Motor neuron (in vitro differentiated cells): ENCODE data around the gene RNF214. TPM values are rescaled to one million over a fixed set of nuclear protein-coding genes. Genes with fewer than 3 reads are reported as not detected.

Experiments used
- ATAC-seq, 8 experiments: fragments of 200-7000 bp; cut with Tn5 transposase; replicated peaks in 6 of 8; 2 replicates each; pipeline ENCODE4 v1.8.0; 2021; ENCODE audit warnings: mild to moderate bottlenecking in 8 of 8, moderate library complexity in 8 of 8
- H3K27ac ChIP-seq, 2 donors: fragments of 250-450 bp; sonication (Bioruptor Pico); 2 replicates each; pipeline ENCODE4 v1.9.0; 2021; ENCODE audit warnings: antibody characterized with exemption in 2 of 2, mild to moderate bottlenecking in 2 of 2, moderate library complexity in 1 of 2
- H3K4me1 ChIP-seq, 2 donors: fragments of 250-450 bp; sonication (Bioruptor Pico); replicated peaks in 1 of 2; 2 replicates each; pipeline ENCODE4 v1.6.1; 2021; ENCODE audit warnings: antibody characterized with exemption in 2 of 2, mild to moderate bottlenecking in 2 of 2, moderate library complexity in 1 of 2
- H3K4me3 ChIP-seq, 5 donors: fragments of 250-450 bp; sonication (Bioruptor Pico); 2 replicates each; pipeline ENCODE4 v1.9.0; 2021; ENCODE audit warnings: antibody characterized with exemption in 5 of 5, mild to moderate bottlenecking in 5 of 5, moderate library complexity in 4 of 5
- WGBS, 10 experiments: fragments of 450-650 bp; shearing (Covaris generic); methylation state at CpG; one replicate each; pipeline ENCODE4 v1.0.0; 2022; 5-methylcytosine and 5-hydroxymethylcytosine counted together
- in situ Hi-C, 9 experiments: fragments of 400-800 bp; cut with MboI; loops; one replicate each; pipeline ENCODE4 v1.15.0; 2021; ENCODE audit warnings: low sequenced_read_pairs in 9 of 9, low pct_unique_long_range_greater_than_20kb in 2 of 9; ENCODE audit not compliant: unreplicated experiment in 9 of 9
- total RNA-seq, 8 experiments: library from RNA; unstranded; fragments of 300-600 nt; gene quantifications; 2 replicates each; pipeline versions ENCODE4 v1.2.3 to v1.2.4, GENCODE V29; 2022

The RNF214 gene
- total RNA-seq, 8 experiments from 2014 or later, result 10.2 to 33.0 (median 21.2) TPM

DNA sequence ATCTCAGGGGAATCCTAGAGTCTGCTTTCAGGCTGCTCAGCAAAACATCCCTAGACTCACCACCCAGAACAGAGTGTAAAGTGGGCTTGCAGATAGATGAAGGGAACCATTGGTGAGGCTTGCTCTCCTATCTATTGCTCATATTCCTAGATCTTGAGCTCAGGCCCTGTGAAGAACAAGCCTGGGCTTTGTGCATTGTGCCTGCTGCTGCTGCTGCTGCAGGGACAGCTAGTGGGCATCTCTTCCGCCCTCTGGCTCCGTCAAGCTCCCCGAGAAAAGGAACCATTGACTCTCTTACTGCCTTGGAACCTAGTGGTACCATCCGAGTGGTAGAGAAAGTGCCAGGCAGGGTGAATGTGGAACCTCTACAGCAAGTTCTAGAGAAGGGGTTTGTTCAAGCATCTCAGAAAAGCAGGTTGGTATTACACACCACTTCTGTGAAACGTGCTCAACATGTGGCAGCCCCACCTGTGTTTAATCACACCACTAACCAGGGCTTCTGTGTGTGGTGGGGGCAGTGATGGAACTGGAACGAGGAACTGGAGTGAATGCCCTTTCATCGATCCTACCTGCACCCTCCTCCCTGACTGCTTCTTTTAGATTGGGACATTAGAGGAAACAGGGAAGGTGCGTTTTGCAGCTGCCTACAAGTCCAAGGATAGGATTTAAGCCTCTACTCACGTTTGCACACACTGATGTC lies 63.1 kb downstream of the RNF214 start:
- no peak for ATAC-seq
- no peak overlapping the region for H3K4me3 ChIP-seq
- 40 to 100% (median 88%) methylated on average over 1 to 6 of the region's 9 CpGs; no CpG with 5 or more reads in 4 of the 10 experiments for WGBS, 10 experiments
- no peak overlapping the region for H3K27ac ChIP-seq
- H3K4me1 ChIP-seq, result peaks cover 21 to 24% of the 10 kb centered on the region in 2 donors
- in situ Hi-C loops, result no loop called here

DNA sequence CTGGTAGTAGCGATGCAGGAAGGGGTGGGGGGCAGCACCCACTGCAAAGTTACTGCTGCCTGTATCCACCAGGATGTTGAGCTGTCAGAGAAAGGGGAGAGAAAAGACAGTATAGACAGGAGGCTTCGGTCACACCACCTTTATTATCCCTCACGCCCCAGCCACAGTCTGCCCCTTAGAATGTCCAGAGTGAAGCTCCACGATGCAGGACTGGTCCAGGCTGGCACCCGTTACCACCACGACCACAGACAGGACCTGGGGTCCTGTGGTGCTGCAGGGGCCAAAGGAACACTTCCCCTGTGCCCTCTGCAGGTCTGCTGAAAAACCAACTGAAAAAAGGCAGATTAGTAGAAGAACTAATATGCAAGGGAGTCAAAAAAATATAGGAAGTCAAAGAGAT lies 64.4 kb downstream of the RNF214 start:
- Histone ChIP-seq H3K4me3 (no peak overlapping the region), H3K27ac (no peak overlapping the region), H3K4me1 (peaks cover 27 to 30% of the 10 kb centered on the region in 2 donors)
- in situ Hi-C loops, result no loop called here
- 69 to 88% (median 84%) methylated on average over 1 to 6 of the region's 6 CpGs; no CpG with 5 or more reads in 6 of the 10 experiments for WGBS, 10 experiments
- no peak for ATAC-seq

DNA sequence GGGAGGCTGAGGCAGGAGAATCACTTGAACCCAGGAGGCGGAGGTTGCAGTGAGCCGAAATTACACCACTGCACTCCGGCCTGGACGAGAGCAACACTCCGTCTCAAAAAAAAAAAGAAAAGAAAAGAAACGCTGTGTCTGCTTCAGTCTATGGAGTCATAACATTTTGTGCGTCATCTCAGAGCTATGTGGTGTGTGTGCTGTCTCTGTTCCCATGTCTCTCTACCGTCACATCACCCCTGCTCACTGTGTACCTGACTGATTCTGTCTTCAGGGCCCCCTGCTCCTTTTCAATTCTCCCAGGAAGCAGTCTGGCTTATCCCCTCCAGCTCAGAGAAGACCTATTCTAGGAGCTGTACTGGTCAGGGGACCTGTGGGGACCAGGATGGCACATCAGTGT lies 65.7 kb downstream of the RNF214 start:
- H3K27ac ChIP-seq, result peak overlapping the region in 1 of 2 donors; percentile 95
- WGBS, 10 experiments, result 85 to 100% (median 90%) methylated on average over 2 to 5 of the region's 8 CpGs; no CpG with 5 or more reads in 6 of the 10 experiments
- in situ Hi-C loops, result no loop called here
- H3K4me3 ChIP-seq, result no peak overlapping the region
- ATAC-seq, result no peak
- peaks cover 27 to 33% of the 10 kb centered on the region in 2 donors for H3K4me1 ChIP-seq

DNA sequence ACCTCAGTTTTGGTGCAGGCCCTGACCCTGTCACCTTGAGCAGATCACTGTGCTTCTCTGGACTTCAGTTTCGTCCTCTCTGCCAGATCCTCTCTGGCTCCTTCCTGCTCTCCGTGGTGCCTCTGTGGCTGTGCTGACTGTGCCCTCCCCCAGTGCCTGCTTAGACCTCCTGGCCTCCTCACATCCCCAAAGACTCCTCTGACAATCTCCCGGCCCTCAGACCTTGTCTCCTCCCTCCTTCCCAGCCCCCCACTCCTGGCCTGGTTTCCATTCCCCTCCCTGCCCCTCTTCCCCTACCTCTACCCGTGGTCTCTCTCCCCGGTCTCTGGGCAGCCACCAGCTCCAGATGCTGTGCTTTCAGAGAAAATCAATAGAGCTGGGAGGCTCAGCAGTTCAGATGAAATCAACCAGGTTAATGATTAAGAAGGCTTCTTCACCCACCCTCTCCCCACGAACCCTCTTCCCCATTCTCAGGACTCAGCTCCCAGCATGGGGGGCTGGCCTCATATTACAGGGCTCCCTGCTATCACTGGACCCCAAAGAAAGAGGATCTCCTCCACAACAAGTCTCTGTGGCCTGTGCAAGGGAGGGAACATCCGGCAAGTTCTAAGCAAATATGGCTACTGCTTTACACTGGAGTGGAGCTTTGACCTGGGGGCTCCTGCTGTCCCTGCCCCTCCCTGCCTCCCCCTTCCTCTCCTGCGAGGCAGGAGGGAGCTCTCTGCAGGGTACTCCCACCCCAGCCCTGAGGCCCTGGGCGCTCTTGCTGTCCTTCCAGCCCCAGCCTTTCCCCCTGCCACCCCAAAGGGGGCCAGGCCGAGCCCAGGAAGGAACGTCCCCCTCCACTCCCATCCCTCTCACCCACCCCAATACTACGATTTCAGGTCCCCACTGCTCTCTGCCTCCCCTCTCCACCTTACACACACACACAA lies 67.1 kb downstream of the RNF214 start:
- peak overlapping the region; percentile 85 to 95 for H3K27ac ChIP-seq
- H3K4me3 ChIP-seq, result peak overlapping the region in 3 of 5 donors; percentile 7 to 27 (median 23)
- in situ Hi-C loops, result no loop called here
- H3K4me1 ChIP-seq, result peaks cover 27 to 45% of the 10 kb centered on the region in 2 donors
- WGBS, 10 experiments, result 10 to 60% (median 19%) methylated on average over 1 to 4 of the region's 12 CpGs; no CpG with 5 or more reads in 6 of the 10 experiments
- peak in 6 of 8 experiments; percentile 23 to 69 (median 68) for ATAC-seq

DNA sequence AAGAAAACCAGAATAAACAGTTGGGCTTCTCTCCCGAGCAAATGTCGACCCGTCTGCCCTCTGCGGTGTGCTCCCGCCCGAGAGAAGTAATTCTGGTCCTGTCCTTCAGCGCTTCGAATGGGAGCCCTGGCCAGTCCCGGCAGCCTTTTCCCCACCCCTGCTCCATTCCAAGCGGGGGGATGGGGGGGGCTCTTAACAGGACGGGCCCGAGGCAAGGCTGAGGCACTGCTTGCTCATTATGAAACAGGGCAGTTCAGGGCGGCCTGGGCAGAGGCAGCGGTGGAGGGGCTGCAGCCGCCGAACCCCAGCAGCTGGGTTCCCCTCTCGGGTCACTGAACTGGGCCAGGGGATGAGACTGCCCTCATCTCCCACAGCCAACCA lies 67.8 kb downstream of the RNF214 start:
- peak in 7 of 8 experiments; percentile 54 to 92 (median 89) for ATAC-seq

DNA sequence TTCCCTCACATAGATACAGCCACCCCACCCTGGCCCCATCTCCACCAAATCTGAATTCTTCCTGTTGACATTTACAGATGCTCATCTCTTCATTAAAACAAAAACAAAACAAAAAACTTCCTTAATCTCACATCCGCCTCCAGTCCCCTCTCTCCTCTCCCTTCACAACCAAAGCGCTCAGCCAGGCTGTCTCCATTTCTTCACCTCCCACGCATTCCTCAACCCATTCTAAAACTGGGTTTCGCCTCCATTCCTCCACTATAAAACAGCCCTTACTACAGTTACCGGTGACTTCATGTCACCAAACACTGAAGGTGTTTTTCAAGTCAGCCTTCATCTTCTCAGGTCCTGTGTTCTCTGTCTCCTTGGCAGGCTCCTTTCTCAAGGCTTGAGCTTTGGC lies 68.3 kb downstream of the RNF214 start:
- WGBS, 10 experiments, result 27 to 83% (median 71%) methylated on average over 2 to 5 of the region's 5 CpGs; no CpG with 5 or more reads in 2 of the 10 experiments
- peaks cover 27 to 45% of the 10 kb centered on the region in 2 donors for H3K4me1 ChIP-seq
- H3K27ac ChIP-seq, result peak overlapping the region; percentile 85 to 95
- no peak for ATAC-seq
- in situ Hi-C loops, result no loop called here
- peak overlapping the region in 1 of 5 donors; percentile 2 for H3K4me3 ChIP-seq

More for the DNA sequence above, 67.8 kb downstream of the RNF214 start:
- 0 to 10% (median 4%) methylated on average over 2 to 5 of the region's 17 CpGs; no CpG with 5 or more reads in 7 of the 10 experiments for WGBS, 10 experiments
- in situ Hi-C loops, result no loop called here
- H3K4me3 ChIP-seq, result peak overlapping the region in 3 of 5 donors; percentile 7 to 27 (median 23)
- peaks cover 27 to 45% of the 10 kb centered on the region in 2 donors for H3K4me1 ChIP-seq
- H3K27ac ChIP-seq, result peak overlapping the region; percentile 85 to 95

DNA sequence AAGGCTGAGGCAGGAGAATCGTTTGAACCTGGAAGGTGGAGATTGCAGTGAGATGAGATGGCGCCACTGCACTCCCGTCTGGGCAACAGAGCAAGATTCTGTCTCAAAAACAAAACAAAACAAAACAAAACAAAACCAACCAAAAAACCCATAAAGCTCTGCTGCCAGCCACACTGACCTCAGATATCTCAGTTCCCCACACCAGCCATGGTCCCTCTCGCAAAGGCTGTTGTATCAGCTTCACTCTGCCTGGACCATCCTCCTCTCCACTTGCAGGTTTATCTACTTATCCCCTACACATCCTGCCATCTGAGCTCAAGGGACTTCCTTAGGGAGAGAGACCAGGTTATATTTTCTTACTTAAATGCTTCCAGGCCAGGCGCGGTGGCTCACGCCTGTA lies 69.8 kb downstream of the RNF214 start:
- no peak overlapping the region for H3K4me3 ChIP-seq
- H3K27ac ChIP-seq, result no peak overlapping the region
- WGBS, 10 experiments, result 71 to 97% (median 92%) methylated on average over 2 to 6 of the region's 7 CpGs; no CpG with 5 or more reads in 3 of the 10 experiments
- no peak for ATAC-seq
- peaks cover 27 to 45% of the 10 kb centered on the region in 2 donors for H3K4me1 ChIP-seq
- in situ Hi-C loops, result no loop called here

DNA sequence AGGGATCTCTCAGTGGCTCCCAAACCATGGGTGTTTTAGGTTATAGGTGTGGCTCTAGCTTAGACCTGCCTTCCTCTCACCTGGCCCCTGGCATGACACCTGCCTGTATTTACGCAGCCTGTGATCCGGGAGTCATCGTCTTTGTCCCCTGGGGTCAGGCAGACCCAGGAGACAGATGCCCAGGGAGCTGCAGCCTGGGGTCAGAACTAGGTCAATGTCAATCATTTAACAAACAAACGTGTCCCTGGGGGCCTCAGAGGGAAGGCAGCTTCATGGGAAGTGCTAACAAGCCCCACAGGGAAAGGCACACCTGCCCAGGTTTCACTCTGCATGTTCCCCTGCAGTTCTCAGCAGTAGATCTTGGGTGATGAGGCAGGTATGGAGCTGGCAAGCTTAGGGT lies 70.6 kb downstream of the RNF214 start:
- WGBS, 10 experiments, result 0 to 100% (median 78%) methylated on average over 1 to 4 of the region's 4 CpGs; no CpG with 5 or more reads in 4 of the 10 experiments
- H3K27ac ChIP-seq, result no peak overlapping the region
- in situ Hi-C loops, result no loop called here
- H3K4me1 ChIP-seq, result peaks cover 27 to 45% of the 10 kb centered on the region in 2 donors
- no peak overlapping the region for H3K4me3 ChIP-seq
- no peak for ATAC-seq

DNA sequence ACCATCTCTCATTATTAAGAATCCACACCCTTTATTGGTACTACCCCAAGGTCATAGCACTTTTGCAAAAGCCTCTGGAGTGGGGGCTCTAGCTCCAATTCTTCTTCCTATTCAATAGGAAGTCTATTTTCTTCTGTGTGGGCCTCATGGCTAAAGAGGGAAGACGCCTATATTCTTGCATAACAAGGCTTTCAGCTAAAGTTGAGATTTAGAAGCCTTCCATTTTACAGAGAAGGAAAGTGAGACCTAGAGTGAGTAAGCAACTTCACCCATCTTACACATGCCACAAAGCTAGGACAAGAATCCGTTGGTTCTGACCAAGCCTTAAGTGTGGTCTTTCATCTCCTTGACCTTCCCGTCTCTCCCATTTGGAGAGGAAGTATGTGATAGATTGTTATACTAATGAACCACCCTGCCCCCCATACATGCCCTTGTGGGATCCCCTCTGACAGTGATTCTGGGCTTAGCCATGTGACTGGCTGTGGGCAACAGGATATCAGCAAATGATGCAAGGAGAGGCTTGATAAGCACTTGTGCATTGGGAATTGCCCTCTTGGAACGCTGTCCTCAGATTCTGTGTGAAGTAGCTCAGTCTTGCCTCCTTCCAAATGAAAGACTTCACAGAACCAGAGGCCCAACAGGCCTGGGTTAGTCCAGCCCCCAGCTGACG lies 71.3 kb downstream of the RNF214 start:
- Histone ChIP-seq H3K4me1 (peaks cover 23 to 39% of the 10 kb centered on the region in 2 donors), H3K27ac (no peak overlapping the region), H3K4me3 (no peak overlapping the region)
- 56 to 100% (median 80%) methylated on average over 1 to 4 of the region's 5 CpGs; no CpG with 5 or more reads in 4 of the 10 experiments for WGBS, 10 experiments
- in situ Hi-C loops, result no loop called here
- no peak for ATAC-seq

DNA sequence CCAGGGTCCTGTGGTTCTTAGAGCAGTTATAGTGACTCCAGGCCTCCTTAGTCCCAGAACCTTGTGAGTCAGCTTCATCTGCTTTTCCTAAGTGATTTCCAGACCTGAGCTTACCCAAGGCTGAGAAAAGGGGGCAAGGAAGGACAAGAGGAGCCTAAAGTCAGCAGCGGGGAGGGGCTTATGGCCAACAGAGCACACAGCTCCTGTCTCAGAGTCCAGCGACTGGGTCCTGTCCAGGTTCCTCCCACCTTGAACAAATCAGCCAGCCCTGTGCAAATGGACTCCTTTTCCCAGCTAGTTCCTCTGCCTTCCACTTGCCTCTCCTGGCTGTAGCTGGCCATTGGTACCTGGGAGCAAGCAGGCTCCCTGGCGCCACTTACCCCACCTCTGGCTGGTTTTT lies 72.7 kb downstream of the RNF214 start:
- Histone ChIP-seq H3K27ac (no peak overlapping the region), H3K4me1 (peaks cover 10 to 26% of the 10 kb centered on the region in 2 donors), H3K4me3 (no peak overlapping the region)
- 43 to 100% (median 100%) methylated on average over 1 to 2 of the region's 3 CpGs; no CpG with 5 or more reads in 6 of the 10 experiments for whole genome bisulfite sequencing, 10 experiments
- no peak for ATAC-seq
- in situ Hi-C loops, result no loop called here

DNA sequence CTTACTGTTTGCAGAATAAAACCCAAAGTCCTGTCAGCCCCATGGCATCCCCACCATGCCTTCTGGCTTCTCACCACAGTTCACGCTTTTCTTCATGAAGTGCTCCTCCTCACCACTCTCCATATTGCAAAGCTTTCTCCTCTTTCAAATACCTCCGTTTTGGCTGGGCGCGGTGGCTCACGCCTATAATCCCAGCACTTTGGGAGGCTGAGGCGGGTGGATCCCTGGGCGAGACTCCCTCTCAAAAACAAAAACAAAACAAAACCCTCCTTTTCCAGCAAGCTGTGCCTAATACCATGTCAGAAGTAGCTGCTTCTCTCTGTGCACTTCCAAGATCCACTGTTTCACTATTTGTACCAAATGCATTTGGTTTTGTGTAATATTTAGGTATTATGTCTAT lies 76.8 kb downstream of the RNF214 start:
- no peak overlapping the region for H3K4me3 ChIP-seq
- WGBS, 10 experiments, result 64 to 100% (median 96%) methylated on average over 2 to 5 of the region's 7 CpGs; no CpG with 5 or more reads in 2 of the 10 experiments
- ATAC-seq, result no peak
- peaks cover 2 to 3% of the 10 kb centered on the region in 2 donors for H3K4me1 ChIP-seq
- in situ Hi-C loops, result no loop called here
- no peak overlapping the region for H3K27ac ChIP-seq

DNA sequence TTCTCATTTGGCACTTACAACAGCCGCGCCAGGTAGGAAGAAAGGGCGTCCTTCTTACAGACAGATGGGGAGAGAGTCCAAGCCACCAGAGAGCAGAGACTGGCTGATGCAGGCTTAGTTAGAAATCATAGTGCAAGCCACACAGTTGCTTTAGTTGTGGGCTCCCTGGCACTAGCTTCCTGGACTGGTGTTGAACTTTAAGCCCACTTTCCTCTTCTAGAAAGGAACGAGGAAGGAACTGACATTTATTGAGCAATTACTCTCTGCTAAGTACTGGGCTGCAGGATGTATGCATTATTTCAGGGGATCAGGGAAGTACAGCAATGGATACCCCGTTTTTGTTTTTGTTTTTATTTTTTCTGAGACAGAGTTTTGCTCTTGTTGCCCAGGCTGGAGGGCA lies 80.6 kb downstream of the RNF214 start:
- 0 to 100% (median 74%) methylated on average over 1 to 5 of the region's 5 CpGs for whole genome bisulfite sequencing, 10 experiments
- Histone ChIP-seq H3K4me1 (peaks cover 16 to 18% of the 10 kb centered on the region in 2 donors), H3K27ac (no peak overlapping the region), H3K4me3 (no peak overlapping the region)
- no peak for ATAC-seq
- in situ Hi-C loops, result no loop called here
